Measurements from ENCODE around the gene STT3A. TPM values are rescaled to one million over a fixed set of nuclear protein-coding genes. Genes with fewer than 3 reads are reported as not detected.

Gene STT3A
- total RNA-seq, 2 experiments from 2014 or later = 87.9 to 172 TPM

- intact Hi-C loops (cut with micrococcal nuclease; ENCODE audit: unreplicated experiment) = no loop called here
- Histone ChIP-seq H3K27ac (ENCODE audit: low read depth, low read length, poor library complexity, severe bottlenecking) (no peak overlapping the region), H2AFZ (ENCODE audit: low read length) (no peak overlapping the region), H3K36me3 (ENCODE audit: insufficient read depth, low read length) (peaks cover 96% of the 10 kb centered on the region), H3K4me3 (ENCODE audit: low read depth, low read length, poor library complexity, severe bottlenecking) (no peak overlapping the region), H3K4me1 (ENCODE audit: insufficient read depth, low read length, poor library complexity, severe bottlenecking) (no peaks in the 10 kb centered on the region), H4K20me1 (ENCODE audit: insufficient read depth, low read length) (no peaks in the 10 kb centered on the region), H3K79me2 (ENCODE audit: insufficient read depth, low read depth, low read length) (peaks cover 20% of the 10 kb centered on the region; the same call in 1 of the 2 replicates), H3K9me2 (ENCODE audit: insufficient read depth, low read length) (no peaks in the 10 kb centered on the region), H3K9me3 (ENCODE audit: low read length) (no peaks in the 10 kb centered on the region; the same call in 1 of the 2 replicates), H3K4me2 (ENCODE audit: low read length) (no peak overlapping the region)
- DNase-seq (ENCODE audit: low spot score) = no peak
- no peak for TF ChIP-seq EZH2phosphoT487 (IDR thresholded peaks at IDR 0.05; ENCODE audit: borderline replicate concordance, low read depth, low read length)
- TF ChIP-seq CTCF (conservative IDR thresholded peaks at IDR 0.05; ENCODE audit: low read length) = no peak
- POLR2A ChIA-PET = interaction anchor here (0.6 to 1.1 kb wide), 3 partner anchors 18 to 101 kb away, joined by 3 read pairs; no protein-coding TSS in a partner anchor
- no TSS peak for BruUV-seq (replicated peaks)
- CTCF ChIA-PET (ENCODE audit: unreplicated experiment) = no interaction called here
Measured at GRCh38 chr11:125671561-125671960, 78.9 kb downstream of the STT3A start.

Small RNAs within 50 kb of the gene (small RNA-seq; reads per million reads assigned to genes)
- gene RNU2-35P (2.8 reads per million, percentile 84 among the genes with 10 or more reads in this experiment), gene RNU6-1156P (not detected)

Other genes starting within 250 kb of the STT3A start
- 0.22 TPM in 1 of 2 replicates, not detected in the other for gene FEZ1, start 96.6 kb upstream of the STT3A start, total RNA-seq (2014; rRNA removed; shearing (Covaris generic))
- 0.36 and 0.55 TPM in 2 replicates for gene FEZ1, start 96.6 kb upstream of the STT3A start, total RNA-seq (2022)
- 66.8 and 77.4 TPM in 2 replicates for gene EI24, start 23.4 kb upstream of the STT3A start, total RNA-seq (2014; rRNA removed; shearing (Covaris generic))
- 73.6 and 77.2 TPM in 2 replicates for gene EI24, start 23.4 kb upstream of the STT3A start, total RNA-seq (2022)
- gene CHEK1, start 32.3 kb downstream of the STT3A start, total RNA-seq (2014; rRNA removed; shearing (Covaris generic)) = 89.7 and 105 TPM in 2 replicates
- gene CHEK1, start 32.3 kb downstream of the STT3A start, total RNA-seq (2022) = 135 and 147 TPM in 2 replicates
- gene ACRV1, start 88.0 kb downstream of the STT3A start, total RNA-seq (2014; rRNA removed; shearing (Covaris generic)) = 0.16 TPM in 1 of 2 replicates, not detected in the other
- 0.33 TPM in 1 of 2 replicates, not detected in the other for gene ACRV1, start 88.0 kb downstream of the STT3A start, total RNA-seq (2022)
- gene PATE1, start 153.4 kb downstream of the STT3A start, total RNA-seq (2014; rRNA removed; shearing (Covaris generic)) = 0.33 TPM in 1 of 2 replicates, not detected in the other
- not detected in 2 replicates for gene PATE1, start 153.4 kb downstream of the STT3A start, total RNA-seq (2022)
- gene PATE2, start 186.0 kb downstream of the STT3A start, total RNA-seq (2014; rRNA removed; shearing (Covaris generic)) = 1.6 and 4.0 TPM in 2 replicates
- 1.1 and 1.4 TPM in 2 replicates for gene PATE2, start 186.0 kb downstream of the STT3A start, total RNA-seq (2022)
- gene PATE3, start 195.3 kb downstream of the STT3A start, total RNA-seq (2014; rRNA removed; shearing (Covaris generic)) = not detected in 2 replicates
- gene PATE3, start 195.3 kb downstream of the STT3A start, total RNA-seq (2022) = not detected in 2 replicates
- not detected in 2 replicates for gene PATE4, start 240.5 kb downstream of the STT3A start, total RNA-seq (2014; rRNA removed; shearing (Covaris generic))
- not detected in 2 replicates for gene PATE4, start 240.5 kb downstream of the STT3A start, total RNA-seq (2022)